Measurements from ENCODE around the gene MGAT4A. TPM values are rescaled to one million over a fixed set of nuclear protein-coding genes. Genes with fewer than 3 reads are reported as not detected.
"Not testable (repeated sequence)": the region's sequence is repeated elsewhere in the genome, so short reads cannot be mapped to it uniquely, and the experiment has no call there.

MGAT4A gene
- polyA plus RNA-seq, 4 donors = 30.0 to 35.1 (median 33.0) TPM

GRCh38 chr2:98664323-98664722 lies 66.6 kb downstream of the MGAT4A start:
- no peak for DNase-seq (ENCODE audit: low read depth in 4 of 4, low spot score in 3 of 4)

DNA sequence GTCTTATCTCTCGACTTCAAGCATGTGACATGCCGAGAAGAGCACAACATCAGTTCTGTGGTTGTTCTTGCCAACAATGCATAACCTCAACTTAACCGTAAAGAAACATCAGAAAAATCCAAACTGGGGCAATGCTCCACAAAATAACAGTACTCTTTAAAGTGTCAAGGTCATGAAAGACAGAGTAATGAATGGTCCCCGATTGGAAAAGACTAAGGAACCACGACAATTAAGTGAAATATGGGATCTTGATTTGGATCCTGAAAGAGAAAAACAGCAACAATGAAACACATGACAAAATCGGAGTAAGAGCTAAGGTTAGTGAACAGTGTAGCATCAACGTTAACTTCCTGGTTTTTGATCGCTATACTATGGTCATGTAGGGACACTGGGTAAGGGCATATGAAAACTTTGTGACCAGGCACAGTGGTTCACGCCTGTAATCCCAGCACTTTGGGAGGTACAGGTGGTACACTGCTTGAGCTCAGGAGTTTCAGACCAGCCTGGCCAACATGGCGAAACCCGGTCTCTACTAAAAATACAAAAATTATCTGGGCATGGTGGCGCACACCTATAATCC lies 67.3 kb downstream of the MGAT4A start:
- DNase-seq (ENCODE audit: low read depth in 4 of 4, low spot score in 3 of 4) = no peak

- not testable (repeated sequence) for DNase-seq (ENCODE audit: low read depth in 4 of 4, low spot score in 3 of 4)
These were observed 71.5 kb downstream of the MGAT4A start for GRCh38 chr2:98659491-98659840.

- no peak for DNase-seq (ENCODE audit: low read depth in 4 of 4, low spot score in 3 of 4)
These were observed 72.0 kb downstream of the MGAT4A start for GRCh38 chr2:98658816-98659490.

DNA sequence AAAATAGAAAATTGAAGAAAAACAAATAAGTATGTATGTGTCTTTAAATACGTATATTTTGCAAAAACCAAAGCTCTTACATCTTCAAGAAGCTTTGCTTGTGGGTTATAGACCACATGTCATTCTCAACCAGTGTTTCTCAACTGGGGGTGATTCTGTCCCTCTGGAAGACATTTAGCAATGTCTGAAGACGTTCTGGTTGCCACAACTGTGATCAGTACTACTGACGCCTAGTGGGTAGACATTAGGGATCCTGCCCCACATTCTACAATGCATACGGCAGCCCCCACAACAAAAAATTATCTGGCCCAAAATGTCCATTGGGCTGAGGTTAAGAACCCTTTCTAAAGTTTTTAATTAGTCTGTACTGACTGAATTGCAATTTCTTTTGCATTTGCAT lies 74.1 kb downstream of the MGAT4A start:
- no peak for DNase-seq (ENCODE audit: low read depth in 4 of 4, low spot score in 3 of 4)

DNA sequence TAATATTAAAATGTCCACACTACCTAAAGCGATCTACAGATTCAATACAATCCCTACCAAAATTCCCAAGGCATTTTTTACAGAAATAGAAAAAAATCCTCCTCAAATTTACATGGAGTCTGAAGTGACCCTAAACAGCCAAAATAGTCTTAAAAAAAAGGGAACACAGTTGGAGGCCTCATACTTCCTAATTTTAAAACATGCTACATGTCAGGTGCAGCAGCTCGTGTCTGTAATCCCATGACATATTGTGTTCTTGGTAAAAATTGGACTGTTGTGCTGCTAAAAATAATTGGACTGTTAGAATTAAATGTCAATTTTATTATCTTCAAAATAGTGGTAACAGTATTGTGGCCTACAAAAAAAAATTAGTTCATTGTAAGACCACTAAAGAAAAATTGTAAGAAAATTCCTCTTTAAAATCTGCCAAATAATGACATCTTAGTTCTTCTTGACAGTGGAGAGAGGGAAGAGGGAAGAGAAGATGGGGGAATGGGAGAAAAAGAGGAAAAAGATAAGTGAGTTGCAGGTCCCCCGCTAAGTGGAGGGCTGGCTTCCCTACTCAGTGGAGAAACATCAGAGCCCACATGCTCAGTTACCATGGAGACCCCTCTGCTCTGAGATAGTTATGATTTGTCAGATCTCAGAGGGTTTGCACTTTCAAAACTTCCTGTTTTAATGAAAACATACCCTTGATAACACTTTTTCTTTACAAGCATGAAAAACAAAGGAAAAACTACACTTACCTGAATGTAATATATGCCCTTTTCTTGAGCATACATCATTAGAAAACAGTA lies 76.0 kb downstream of the MGAT4A start:
- no peak for DNase-seq (ENCODE audit: low read depth in 4 of 4, low spot score in 3 of 4)

GRCh38 chr2:98650998-98651397 lies 79.9 kb downstream of the MGAT4A start:
- DNase-seq (ENCODE audit: low read depth in 4 of 4, low spot score in 3 of 4) = no peak

GRCh38 chr2:98649992-98650375 lies 80.9 kb downstream of the MGAT4A start:
- DNase-seq (ENCODE audit: low read depth in 4 of 4, low spot score in 3 of 4) = no peak

GRCh38 chr2:98649135-98649991 lies 81.6 kb downstream of the MGAT4A start:
- DNase-seq (ENCODE audit: low read depth in 4 of 4, low spot score in 3 of 4) = peak; percentile 74 to 77 (median 76)

GRCh38 chr2:98648451-98648850 lies 82.5 kb downstream of the MGAT4A start:
- DNase-seq (ENCODE audit: low read depth in 4 of 4, low spot score in 3 of 4) = no peak

- no peak for DNase-seq (ENCODE audit: low read depth in 4 of 4, low spot score in 3 of 4)
These were observed 83.3 kb downstream of the MGAT4A start for GRCh38 chr2:98647636-98648035.

- no peak for DNase-seq (ENCODE audit: low read depth in 4 of 4, low spot score in 3 of 4)
These were observed 87.3 kb downstream of the MGAT4A start for GRCh38 chr2:98643496-98644100.

DNA sequence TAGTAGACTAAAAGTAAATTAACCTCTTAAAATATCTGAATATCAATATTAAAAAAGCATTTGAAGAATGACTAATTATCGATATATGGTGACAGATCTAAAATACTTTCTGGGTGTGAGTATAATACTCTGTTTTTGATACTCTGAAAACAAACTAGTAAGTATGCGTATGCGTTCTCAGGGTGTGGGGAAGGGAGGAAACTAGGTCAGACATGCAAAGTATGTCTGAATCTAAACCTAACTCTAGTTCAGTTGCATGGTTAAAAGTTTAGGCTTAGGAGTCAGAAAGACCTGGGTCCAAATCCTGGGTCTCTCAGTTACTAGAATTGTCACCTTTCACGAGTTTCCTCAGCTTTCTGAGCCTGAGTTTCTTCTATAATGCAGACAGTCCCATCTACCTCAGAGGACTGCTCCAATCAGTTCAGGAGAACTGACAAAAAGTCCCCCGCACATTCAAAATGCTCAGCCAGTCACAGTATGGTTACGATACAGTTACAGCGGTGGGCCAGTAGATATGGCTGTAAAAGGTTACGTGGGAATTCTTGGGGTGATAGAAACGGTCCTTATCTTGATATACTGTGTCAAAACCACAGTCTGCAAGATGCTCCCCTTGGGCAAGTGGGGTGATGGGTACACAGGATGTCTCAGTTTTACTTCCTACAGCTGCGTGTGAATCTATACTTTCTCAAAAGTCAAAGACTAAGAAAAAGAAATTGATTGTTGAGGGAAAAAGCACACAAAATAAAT lies 93.4 kb downstream of the MGAT4A start:
- no peak for DNase-seq (ENCODE audit: low read depth in 4 of 4, low spot score in 3 of 4)

DNA sequence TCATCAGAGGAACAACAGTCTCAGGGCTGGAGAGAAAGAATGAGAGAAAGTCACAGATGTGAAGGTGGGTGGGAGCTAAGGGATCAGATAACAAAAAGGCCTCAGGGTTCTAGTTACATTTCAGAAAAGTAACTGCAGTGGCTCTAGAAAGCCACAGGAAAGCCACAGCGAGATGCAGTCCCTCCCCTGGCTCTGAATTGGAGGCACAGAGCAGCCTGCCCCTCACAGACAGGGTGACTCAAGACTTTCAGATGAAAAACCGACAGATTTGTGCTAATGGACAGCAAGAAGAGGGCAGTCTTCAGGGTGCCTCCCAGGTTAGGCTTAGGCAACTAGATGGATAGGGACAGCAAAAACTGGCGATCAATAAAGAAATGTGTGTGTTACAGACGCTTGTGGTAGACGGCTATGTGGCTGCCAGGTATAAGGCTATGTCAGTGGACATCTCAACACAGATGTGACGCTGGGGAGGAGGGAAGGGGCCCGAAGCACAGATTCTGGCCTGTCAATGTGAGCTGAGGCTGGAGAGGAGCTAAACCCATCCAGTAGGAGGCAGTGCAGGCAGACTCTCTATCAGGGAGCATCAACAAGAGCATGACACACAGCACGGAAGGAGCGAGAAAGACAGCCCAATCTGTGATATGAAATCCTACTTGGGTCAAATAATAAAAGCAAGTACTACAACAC lies 96.4 kb downstream of the MGAT4A start:
- DNase-seq (ENCODE audit: low read depth in 4 of 4, low spot score in 3 of 4) = no peak

DNA sequence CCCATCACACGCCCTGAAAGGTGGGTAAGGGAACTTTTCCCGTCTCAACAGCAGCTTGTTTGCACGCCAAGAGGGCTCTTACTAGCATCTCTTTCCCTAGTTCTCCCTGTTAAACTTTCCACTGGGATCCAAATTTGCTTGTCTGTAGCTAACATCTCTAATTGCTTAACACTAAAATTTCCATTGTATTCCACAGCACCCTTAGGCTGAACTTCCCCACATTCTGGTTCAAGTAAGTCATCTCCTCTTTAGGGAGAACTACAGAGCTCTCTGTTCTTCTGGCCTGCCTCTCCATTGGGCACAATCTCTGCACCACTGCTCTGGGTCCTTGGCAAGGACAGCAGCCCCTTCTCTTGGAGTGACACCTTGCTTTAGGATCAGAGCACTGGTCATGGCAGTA lies 98.6 kb downstream of the MGAT4A start:
- no peak for DNase-seq (ENCODE audit: low read depth in 4 of 4, low spot score in 3 of 4)

DNA sequence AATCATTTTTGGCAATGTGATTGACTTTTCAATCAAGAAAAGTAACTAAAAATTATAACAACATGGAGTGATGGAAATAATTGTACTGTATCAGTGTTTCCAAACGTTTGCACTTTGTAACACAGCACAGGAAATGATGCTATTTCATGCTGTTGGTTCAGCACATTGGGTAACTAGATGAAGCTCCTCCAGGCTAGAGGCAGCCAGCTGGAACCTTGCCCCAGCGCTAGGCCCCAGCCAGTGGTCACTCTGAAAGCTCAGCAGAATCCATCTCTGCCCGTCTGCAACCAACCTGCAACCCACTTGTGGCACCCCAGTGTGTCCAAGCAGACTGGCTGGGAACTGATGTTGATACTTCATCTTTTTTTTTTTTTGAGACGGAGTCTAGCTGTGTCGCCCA lies 107.3 kb downstream of the MGAT4A start:
- no peak for DNase-seq (ENCODE audit: low read depth in 4 of 4, low spot score in 3 of 4)

DNA sequence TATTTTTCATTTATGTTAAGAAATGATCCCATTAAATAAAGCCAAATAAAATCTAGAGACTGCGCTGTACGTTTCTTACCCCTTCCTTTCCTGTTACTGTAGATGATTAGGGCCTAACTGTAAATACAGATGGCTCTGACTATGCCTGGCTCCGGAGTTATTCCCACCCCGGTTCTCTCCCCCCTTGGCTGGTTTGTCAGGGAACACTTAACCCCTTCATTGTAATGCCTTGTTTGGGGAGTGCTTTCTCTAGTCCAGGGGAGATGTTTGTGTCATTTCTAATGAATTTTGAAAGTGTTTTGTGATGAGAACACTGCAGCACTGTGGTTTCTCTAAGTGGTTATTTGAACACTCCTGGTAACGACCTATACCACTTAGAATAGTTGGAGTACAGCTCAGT lies 113.8 kb downstream of the MGAT4A start:
- DNase-seq (ENCODE audit: low read depth in 4 of 4, low spot score in 3 of 4) = no peak

- DNase-seq (ENCODE audit: low read depth in 4 of 4, low spot score in 3 of 4) = no peak
These were observed 115.5 kb downstream of the MGAT4A start for GRCh38 chr2:98615481-98615880.

DNA sequence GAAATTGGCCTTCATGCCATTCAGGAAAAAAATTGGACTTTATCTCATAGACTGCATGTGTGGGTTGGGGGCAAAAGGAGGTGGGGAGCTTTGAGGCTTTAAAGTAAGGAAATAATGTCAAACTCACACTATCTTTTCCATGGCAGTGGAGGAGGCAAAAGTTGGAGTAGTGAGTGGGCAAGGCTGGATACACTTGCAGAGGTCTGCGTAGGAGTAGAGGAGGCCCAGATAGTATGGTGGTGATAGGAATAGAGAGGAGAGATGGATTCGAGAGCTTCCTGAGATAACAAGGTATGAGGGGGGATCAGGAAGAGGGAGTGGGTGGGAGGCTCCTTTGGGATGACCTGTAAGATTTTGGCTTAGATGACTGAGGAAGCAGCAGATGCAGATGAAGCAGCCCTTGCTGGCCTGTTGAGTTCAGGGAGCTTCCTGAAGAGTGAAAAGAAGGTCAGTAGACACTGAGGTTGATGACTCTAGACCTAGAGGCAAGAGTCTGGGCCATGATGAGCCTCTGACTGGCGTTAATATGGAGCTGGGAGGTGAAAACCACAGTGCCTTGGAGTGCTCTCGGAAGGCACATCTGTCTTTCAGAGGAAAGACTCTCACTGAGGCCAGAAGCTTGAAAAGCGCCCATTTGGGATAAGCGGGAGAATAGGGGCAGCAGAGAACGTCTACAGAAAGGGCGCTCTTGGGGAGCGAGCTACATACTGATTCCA lies 116.8 kb downstream of the MGAT4A start:
- DNase-seq (ENCODE audit: low read depth in 4 of 4, low spot score in 3 of 4) = no peak
